SH-SY5Y (cell line): ENCODE results near the gene BRSK2.

ENCODE experiments used
- GATA2 ChIP-seq: IDR thresholded peaks from 2 replicates; pipeline ENCODE4 v1.6.1; 2011; ENCODE audit warnings: mild to moderate bottlenecking, low read depth, low read length
- GATA3 ChIP-seq: IDR thresholded peaks from 2 replicates; pipeline ENCODE4 v1.6.1; 2011; ENCODE audit warnings: low read depth, mild to moderate bottlenecking, low read length, moderate library complexity

DNA sequence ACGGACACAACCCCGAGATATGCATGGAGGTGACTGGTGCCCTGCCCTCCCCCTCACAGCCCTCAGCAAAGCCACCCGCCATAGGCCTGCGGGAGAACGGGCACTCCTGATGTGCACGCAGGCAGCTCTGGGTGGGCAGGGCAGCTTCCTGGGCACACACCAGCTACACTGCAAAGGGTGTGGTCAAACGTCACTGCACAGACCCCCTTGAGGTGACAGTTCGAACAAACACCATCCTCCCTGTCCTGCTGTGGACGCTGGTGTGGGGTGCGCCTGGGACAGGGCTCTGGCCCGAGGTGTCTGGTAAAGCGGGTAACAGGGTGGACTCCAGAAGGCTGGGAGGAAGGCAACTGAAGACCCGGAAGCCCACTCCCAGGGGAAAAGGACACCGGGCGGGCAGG, 118.8 kb downstream of the BRSK2 start:
- no peak for TF ChIP-seq GATA2
- no peak for TF ChIP-seq GATA3
